Measurements from ENCODE around the gene NFRKB.

DNA sequence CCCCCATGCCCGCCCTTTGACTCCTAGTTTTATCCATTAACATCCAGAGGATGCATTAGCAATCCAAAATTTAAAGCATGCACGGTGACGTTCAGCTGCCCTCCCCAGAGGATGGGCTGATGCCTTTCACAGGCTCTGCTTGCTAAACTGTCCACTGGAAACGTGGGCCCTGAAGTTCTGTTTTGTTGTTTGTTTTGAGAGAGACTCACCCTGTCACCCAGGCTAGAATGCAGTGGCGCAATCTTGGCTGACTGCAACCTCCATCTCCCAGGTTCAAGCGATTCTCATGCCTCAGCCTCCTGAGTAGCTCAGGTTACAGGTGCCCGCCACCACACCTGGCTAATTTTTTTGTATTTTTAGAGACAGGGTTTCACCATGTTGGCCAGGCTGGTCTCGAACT, 39.3 kb downstream of the NFRKB start:
- TF ChIP-seq, protein P1, sequence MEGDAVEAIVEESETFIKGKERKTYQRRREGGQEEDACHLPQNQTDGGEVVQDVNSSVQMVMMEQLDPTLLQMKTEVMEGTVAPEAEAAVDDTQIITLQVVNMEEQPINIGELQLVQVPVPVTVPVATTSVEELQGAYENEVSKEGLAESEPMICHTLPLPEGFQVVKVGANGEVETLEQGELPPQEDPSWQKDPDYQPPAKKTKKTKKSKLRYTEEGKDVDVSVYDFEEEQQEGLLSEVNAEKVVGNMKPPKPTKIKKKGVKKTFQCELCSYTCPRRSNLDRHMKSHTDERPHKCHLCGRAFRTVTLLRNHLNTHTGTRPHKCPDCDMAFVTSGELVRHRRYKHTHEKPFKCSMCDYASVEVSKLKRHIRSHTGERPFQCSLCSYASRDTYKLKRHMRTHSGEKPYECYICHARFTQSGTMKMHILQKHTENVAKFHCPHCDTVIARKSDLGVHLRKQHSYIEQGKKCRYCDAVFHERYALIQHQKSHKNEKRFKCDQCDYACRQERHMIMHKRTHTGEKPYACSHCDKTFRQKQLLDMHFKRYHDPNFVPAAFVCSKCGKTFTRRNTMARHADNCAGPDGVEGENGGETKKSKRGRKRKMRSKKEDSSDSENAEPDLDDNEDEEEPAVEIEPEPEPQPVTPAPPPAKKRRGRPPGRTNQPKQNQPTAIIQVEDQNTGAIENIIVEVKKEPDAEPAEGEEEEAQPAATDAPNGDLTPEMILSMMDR (IDR thresholded peaks at IDR 0.05), result no peak
- TF ChIP-seq POLR2A (IDR thresholded peaks at IDR 0.05), result no peak
- TF ChIP-seq POLR2AphosphoS5 (IDR thresholded peaks at IDR 0.05), result no peak

All from breast epithelium (tissue), 3 donors.